Neutrophil (primary cell): ENCODE measurements around the gene GGT6.

Experiments used
- H3K27ac ChIP-seq: fragments of 200-600 bp; sonication (generic); 2 replicates; pipeline ENCODE4 v1.5.1; 2016; ENCODE audit warnings: mild to moderate bottlenecking, moderate library complexity
- H3K27me3 ChIP-seq: fragments of 200-600 bp; sonication (generic); 2 replicates; pipeline ENCODE4 v1.6.0; 2016; ENCODE audit warnings: mild to moderate bottlenecking
- H3K36me3 ChIP-seq: fragments of 200-600 bp; sonication (generic); 2 replicates; pipeline ENCODE4 v1.5.1; 2017
- H3K4me1 ChIP-seq, 2 experiments: fragments of 200-600 bp in 1 of 2; sonication (generic) in 1 of 2; 1 replicate in 1 of 2; 2 replicates in 1 of 2; pipeline versions ENCODE4 v1.5.1 to v1.6.1; 2013 to 2016; ENCODE audit warnings: low read depth in 1 of 2, low read length in 1 of 2, mild to moderate bottlenecking in 1 of 2, moderate library complexity in 1 of 2; ENCODE audit not compliant: control insufficient read depth in 1 of 2, insufficient read depth in 1 of 2
- H3K4me3 ChIP-seq, 2 experiments: fragments of 200-600 bp in 1 of 2; sonication (generic) in 1 of 2; 1 replicate in 1 of 2; 2 replicates in 1 of 2; pipeline ENCODE4 v1.5.1; 2013 to 2016; ENCODE audit warnings: low read depth in 1 of 2, low read length in 1 of 2, mild to moderate bottlenecking in 1 of 2, moderate library complexity in 1 of 2
- H3K9me3 ChIP-seq: fragments of 200-600 bp; sonication (generic); 2 replicates; pipeline ENCODE4 v1.5.1; 2016
- TF ChIP-seq, protein P1 (sequence below): fragments of 200-600 bp; sonication (generic); IDR thresholded peaks from 2 replicates; pipeline ENCODE4 v1.5.1; 2016; ENCODE audit warnings: antibody characterized with exemption

Gene GGT6

GRCh38 chr17:4576729-4577322, 16.4 kb upstream of the GGT6 start:
- Histone ChIP-seq H3K27me3 (peaks cover 21% of the 10 kb centered on the region), H3K4me3 (no peak overlapping the region), H3K27ac (no peak overlapping the region), H3K4me1 (no peaks in the 10 kb centered on the region), H3K36me3 (no peaks in the 10 kb centered on the region), H3K9me3 (no peaks in the 10 kb centered on the region)
- TF ChIP-seq, protein P1, sequence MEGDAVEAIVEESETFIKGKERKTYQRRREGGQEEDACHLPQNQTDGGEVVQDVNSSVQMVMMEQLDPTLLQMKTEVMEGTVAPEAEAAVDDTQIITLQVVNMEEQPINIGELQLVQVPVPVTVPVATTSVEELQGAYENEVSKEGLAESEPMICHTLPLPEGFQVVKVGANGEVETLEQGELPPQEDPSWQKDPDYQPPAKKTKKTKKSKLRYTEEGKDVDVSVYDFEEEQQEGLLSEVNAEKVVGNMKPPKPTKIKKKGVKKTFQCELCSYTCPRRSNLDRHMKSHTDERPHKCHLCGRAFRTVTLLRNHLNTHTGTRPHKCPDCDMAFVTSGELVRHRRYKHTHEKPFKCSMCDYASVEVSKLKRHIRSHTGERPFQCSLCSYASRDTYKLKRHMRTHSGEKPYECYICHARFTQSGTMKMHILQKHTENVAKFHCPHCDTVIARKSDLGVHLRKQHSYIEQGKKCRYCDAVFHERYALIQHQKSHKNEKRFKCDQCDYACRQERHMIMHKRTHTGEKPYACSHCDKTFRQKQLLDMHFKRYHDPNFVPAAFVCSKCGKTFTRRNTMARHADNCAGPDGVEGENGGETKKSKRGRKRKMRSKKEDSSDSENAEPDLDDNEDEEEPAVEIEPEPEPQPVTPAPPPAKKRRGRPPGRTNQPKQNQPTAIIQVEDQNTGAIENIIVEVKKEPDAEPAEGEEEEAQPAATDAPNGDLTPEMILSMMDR, result no peak

GRCh38 chr17:4576161-4576558, 15.8 kb upstream of the GGT6 start:
- Histone ChIP-seq H3K27ac (no peak overlapping the region), H3K9me3 (no peaks in the 10 kb centered on the region), H3K4me1 (no peaks in the 10 kb centered on the region), H3K27me3 (peaks cover 19% of the 10 kb centered on the region), H3K36me3 (no peaks in the 10 kb centered on the region), H3K4me3 (no peak overlapping the region)
- TF ChIP-seq, protein P1, result no peak

DNA sequence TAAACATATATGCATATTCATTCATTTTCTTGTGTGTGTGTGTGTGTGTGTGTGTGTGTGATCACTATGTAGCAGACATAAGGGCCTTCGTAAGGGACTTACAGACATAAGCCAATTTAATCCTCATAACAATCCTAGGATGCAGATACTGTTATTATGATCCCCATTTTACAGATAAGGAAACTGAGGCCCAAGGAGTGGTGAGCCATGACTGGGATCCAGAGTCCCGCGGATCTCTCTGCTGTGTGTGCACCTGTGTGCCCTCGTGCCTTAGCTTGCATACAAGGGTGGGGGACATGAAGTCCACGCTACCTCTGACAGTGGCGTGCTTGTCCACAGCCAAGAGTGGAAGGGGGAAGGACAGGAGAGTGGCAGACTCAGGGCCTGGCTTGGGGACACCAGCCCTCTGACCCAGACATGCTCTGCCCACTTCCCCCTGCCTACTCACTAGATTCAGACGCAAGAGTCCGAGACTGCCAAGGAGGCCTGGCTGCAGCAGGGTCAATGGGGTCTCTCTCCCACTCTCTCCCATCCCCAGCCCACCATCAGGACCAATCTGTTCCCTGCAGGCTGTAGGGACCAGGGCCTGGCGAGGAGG, 14.2 kb upstream of the GGT6 start:
- Histone ChIP-seq H3K27ac (no peak overlapping the region), H3K4me3 (no peak overlapping the region), H3K4me1 (no peaks in the 10 kb centered on the region), H3K9me3 (no peaks in the 10 kb centered on the region), H3K36me3 (no peaks in the 10 kb centered on the region), H3K27me3 (peaks cover 8% of the 10 kb centered on the region)
- TF ChIP-seq, protein P1, result no peak

DNA sequence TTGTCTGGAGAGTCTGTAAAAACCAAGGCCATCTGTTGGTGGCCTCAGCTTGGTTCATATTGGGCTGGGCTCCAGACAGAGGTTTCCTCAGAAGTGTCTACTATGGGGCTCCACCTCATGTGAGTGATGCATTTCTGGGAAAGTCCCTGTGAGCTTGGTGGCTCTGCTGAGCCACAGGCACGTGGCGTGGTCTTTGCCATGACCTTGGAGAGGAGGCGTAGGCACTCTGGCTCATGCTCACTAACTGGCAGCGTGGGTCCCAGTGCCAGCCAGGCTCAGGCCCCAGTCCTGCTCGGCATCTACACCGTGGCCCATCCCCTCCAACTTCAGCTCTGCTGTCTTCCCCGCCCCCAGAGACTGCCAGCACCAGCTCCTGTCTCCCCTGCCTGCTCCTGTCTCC, 13.3 kb upstream of the GGT6 start:
- Histone ChIP-seq H3K36me3 (no peaks in the 10 kb centered on the region), H3K9me3 (no peaks in the 10 kb centered on the region), H3K27me3 (peaks cover 8% of the 10 kb centered on the region), H3K4me3 (no peak overlapping the region), H3K27ac (no peak overlapping the region), H3K4me1 (no peaks in the 10 kb centered on the region)
- TF ChIP-seq, protein P1, result no peak

DNA sequence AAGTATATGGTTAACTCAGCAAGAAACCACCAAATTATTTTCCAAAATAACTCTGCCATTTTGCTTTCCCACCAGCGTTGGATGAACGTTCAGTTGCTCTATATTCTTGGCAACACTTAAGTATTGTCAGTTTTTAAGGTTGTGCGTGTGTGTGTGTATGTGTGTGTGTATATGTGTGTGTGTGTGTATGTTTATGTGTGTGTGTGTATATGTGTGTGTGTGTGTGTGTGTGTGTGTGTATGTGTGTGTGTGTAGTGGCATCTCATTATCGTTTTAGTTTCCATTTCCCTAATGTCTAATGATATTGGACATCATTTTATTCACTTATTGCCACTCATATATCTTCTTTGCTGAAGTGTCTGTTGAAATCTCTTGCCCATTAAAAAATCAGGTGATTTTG, 12.7 kb upstream of the GGT6 start:
- Histone ChIP-seq H3K27me3 (peaks cover 8% of the 10 kb centered on the region), H3K27ac (no peak overlapping the region), H3K36me3 (no peaks in the 10 kb centered on the region), H3K4me3 (no peak overlapping the region), H3K4me1 (no peaks in the 10 kb centered on the region), H3K9me3 (no peaks in the 10 kb centered on the region)
- TF ChIP-seq, protein P1, result no peak
